GM20431 (cell line): ENCODE measurements around the gene HCN2.

ENCODE experiments used
- in situ Hi-C: fragments of 300-500 bp; cut with MseI, MboI; formaldehyde crosslinking; loops from one replicate; pipeline ENCODE4 v1.15.0; 2020; ENCODE audit warnings: low sequenced_read_pairs; ENCODE audit not compliant: unreplicated experiment

The HCN2 gene

DNA sequence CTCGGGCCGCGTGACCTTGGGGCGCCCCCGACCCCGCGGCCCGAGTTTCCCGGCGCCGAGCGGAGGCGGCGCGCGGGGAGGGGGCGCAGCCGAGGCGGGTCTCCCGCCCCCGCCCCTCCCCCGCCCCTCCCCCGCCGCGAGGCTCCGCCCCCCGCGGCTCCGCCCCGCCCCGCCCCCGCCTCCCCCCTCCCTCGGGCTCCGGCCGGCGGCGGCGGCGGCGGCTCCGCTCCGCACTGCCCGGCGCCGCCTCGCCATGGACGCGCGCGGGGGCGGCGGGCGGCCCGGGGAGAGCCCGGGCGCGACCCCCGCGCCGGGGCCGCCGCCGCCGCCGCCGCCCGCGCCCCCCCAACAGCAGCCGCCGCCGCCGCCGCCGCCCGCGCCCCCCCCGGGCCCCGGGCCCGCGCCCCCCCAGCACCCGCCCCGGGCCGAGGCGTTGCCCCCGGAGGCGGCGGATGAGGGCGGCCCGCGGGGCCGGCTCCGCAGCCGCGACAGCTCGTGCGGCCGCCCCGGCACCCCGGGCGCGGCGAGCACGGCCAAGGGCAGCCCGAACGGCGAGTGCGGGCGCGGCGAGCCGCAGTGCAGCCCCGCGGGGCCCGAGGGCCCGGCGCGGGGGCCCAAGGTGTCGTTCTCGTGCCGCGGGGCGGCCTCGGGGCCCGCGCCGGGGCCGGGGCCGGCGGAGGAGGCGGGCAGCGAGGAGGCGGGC is at the start of gene HCN2:
Gene HCN2 (plus strand): TSS at position 189 of the 703 bp plus-strand sequence. CDS start 65 bp downstream, at position 254.
- in situ Hi-C loops: no loop called here

DNA sequence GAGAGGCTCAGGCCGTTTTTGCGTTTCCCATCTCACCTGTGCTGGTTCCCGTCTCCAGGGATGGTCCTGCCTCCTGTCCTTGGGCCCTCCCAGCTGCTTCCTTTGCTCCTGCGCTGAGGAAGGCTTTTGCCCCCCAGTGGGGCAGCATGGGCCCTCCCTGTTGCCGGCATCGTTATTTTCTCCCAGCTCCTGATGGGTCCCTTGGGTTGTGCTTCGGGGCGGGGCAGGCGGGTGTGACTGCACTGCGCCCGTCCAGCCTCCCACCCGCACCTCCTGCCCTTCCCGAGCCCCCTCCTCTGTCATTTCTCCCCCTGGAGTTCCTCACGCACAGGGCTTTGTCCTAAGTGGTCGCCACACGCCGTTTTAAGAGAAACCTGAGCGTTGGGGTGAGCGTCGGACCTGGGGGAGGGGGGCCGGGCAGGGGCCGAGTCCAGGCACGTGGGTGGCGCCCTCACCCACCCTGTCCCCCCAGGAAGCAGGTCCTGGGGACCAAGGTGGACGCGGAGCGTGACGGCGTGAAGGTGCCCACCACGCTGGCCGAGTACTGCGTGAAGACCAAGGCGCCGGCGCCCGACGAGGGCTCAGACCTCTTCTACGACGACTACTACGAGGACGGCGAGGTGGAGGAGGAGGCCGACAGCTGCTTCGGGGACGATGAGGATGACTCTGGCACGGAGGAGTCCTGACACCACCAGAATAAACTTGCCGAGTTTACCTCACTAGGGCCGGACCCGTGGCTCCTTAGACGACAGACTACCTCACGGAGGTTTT is 48.6 kb upstream of the HCN2 start:
- in situ Hi-C loops: no loop called here

DNA sequence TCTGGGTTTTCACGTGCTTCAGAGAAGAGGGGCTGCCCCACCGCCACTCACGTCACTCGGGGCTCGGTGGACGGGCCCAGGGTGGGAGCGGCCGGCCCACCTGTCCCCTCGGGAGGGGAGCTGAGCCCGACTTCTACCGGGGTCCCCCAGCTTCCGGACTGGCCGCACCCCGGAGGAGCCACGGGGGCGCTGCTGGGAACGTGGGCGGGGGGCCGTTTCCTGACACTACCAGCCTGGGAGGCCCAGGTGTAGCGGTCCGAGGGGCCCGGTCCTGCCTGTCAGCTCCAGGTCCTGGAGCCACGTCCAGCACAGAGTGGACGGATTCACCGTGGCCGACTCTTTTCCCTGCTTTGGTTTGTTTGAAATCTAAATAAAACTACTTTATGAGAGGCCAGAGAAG is 48.0 kb upstream of the HCN2 start:
- in situ Hi-C loops: no loop called here

DNA sequence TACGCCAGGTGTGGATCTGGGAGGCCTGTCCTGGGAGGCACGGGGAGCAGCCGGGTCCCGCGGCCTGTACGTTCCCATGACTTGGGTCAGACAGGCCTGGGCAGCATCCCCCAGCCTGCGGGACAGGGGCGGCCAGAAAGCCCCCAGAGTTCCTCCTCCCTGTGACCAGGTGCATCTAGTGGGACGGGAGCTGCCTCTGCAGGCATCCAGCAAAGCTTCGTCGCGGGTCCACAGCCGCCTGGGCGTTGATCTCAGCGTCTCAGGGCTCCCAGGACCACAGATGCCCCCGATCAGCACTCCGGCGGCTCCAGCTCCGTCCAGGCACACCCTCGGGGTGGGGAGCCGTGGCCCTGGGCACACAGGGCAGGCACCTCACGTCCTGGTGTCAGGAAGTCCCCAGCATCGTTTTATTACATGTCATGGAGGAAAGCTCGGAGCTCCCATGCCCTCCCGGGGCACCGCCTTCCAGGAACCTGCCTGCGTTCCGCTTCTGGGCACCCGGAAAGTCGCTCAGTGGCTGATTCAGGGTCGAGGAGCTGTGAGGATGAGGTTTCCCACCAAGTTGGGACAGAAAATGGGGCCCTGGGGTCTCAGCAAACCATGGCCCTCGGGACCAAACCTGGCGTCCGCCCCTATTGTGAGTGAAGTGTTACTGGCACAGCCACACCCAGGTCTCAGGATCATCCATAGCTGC is 47.4 kb upstream of the HCN2 start:
- in situ Hi-C loops: no loop called here

DNA sequence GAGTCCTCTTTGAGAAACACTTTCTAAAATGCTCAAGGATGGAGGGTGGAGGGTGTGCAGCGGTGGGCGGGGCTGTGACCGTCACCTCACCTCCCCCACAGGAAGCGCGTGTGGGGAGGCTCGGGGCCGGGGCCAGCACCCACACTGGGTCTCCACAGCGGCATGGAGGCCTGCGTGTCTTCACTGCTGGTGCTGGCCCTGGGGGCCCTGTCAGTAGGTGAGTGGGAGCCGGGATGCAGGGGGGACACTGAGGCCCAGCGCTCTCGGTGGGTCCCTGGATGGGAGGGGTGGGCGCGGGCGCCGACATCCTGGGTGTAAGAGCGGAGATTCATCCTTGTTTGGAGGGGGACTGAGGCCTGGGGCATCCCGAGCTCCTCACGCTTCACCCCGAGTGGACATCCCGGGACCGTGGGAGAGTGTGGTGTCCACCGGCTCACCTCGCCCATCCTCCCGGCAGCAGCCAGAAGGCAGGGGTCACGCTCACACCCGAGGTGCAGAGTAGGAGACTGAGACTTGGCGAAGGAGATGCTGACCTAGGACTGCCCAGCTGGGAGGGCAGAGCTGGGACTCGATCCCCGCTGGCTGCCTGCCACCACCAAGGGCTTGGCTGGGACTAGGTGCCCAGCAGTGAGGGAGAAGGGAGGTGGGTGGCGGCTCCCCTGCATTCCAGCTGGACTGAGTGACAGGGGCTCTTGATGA is 45.6 kb upstream of the HCN2 start, which contains the start of gene GZMM:
Gene GZMM (plus strand): TSS at position 144 of the 699 bp plus-strand sequence. CDS start 19 bp downstream, at position 163.
- in situ Hi-C loops: no loop called here

DNA sequence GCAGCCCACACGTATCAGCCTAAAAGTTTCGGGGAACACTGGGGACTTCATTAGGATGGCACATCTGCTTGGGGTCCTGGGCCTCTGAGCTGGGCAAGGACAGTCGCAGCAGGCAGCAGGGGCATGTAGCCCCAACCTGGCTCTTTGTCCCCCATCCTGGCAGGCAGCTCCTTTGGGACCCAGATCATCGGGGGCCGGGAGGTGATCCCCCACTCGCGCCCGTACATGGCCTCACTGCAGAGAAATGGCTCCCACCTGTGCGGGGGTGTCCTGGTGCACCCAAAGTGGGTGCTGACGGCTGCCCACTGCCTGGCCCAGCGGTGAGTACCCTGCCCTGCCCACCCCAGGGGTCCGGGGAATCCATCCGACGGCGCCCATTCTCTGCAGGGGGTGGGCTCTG is 42.6 kb upstream of the HCN2 start:
- in situ Hi-C loops: no loop called here

DNA sequence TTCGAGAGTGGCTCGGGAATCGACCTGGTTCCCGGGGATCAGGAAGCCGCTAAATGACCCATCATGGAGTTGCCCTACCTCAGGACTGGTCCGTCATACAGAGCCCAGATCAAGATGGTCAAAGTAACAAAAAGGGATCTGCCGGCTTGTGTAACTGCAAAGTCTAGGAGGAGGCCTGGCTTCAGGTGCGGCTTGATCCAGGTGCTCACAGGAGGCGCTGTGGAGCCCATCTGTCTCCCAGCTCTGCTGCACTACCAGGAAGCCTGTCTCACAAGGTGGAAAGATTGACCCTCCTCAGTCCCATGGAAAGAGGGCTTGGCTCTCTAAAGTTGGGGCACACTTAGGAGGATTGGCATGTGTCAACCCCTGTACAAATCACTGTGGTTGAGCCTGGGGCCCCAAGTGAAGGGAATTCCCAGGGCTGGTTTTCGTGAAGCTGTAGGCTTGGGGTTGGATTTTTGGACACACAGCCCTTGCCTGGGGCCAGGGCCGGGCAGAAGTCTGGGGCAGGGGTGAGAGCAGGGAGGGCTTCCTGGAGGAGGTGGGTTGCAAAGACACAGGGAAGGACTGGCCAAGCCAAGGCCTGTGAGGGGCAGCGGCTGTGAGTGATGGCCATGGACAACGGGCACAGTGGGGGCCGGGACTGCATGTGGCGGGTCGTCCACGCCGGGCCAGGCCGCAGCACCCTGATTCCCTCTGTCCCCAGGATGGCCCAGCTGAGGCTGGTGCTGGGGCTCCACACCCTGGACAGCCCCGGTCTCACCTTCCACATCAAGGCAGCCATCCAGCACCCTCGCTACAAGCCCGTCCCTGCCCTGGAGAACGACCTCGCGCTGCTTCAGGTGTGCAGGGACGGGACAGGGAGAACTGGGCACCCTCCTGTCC is 41.6 kb upstream of the HCN2 start:
- in situ Hi-C loops: no loop called here

DNA sequence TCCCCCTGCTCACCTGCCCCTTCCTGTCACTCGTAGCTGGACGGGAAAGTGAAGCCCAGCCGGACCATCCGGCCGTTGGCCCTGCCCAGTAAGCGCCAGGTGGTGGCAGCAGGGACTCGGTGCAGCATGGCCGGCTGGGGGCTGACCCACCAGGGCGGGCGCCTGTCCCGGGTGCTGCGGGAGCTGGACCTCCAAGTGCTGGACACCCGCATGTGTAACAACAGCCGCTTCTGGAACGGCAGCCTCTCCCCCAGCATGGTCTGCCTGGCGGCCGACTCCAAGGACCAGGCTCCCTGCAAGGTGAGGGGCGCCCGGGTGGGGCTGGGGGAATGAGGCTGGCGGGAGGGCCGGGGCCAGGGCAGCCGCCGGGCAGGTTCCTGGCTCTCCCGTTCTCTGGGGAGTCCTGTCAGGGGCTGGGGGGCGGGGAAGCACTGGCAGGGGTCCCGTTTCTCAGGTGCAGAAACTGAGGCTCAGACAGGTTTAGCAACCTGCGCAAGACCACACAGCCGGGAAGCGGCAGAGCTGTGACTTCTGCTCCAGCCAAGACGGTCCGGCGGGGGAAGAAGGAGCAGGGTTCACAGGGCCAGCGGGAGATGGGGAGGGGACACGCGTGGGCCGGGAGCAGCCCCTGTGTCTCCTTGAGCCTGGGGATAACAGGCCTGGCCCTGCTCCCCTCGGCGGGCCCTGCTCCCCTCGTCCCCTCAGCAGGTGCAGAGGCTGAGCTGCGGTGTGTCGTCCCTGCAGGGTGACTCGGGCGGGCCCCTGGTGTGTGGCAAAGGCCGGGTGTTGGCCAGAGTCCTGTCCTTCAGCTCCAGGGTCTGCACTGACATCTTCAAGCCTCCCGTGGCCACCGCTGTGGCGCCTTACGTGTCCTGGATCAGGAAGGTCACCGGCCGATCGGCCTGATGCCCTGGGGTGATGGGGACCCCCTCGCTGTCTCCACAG is 40.5 kb upstream of the HCN2 start:
- in situ Hi-C loops: no loop called here

DNA sequence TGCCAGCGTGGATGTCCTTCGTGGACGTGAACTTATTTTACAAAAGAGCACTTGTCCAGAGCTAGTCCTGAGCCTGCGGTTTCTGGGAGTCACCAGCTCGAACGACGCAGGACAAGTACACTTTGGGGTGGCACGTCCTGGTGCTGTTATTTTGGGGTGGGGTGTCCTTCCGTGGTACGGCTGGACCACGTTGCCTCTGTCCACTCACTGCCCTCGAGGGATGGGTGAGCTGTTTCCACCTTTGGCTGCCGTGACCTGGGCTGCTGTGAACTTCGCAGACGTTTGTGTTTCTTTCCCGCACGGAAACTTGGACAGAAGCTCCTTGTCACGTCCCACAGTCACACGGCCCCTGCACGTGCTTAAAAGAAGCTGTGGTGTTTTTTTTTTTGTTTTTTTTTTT is 34.9 kb upstream of the HCN2 start:
- in situ Hi-C loops: no loop called here

DNA sequence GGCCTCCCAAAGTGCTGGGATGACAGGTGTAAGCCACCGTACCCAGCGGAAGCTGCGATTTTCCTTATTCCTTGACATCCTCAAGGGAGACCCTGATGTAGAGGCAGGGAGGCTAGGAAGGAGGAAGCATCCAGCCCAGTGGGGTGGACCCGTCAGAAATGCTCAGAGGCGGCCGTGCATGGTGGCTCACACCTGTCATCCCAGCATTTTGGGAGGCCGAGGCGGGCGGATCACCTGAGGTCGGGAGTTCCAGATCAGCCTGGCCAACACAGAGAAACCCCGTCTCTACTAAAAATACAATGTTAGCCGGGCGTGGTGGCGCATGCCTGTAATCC is 34.2 kb upstream of the HCN2 start:
- in situ Hi-C loops: no loop called here

DNA sequence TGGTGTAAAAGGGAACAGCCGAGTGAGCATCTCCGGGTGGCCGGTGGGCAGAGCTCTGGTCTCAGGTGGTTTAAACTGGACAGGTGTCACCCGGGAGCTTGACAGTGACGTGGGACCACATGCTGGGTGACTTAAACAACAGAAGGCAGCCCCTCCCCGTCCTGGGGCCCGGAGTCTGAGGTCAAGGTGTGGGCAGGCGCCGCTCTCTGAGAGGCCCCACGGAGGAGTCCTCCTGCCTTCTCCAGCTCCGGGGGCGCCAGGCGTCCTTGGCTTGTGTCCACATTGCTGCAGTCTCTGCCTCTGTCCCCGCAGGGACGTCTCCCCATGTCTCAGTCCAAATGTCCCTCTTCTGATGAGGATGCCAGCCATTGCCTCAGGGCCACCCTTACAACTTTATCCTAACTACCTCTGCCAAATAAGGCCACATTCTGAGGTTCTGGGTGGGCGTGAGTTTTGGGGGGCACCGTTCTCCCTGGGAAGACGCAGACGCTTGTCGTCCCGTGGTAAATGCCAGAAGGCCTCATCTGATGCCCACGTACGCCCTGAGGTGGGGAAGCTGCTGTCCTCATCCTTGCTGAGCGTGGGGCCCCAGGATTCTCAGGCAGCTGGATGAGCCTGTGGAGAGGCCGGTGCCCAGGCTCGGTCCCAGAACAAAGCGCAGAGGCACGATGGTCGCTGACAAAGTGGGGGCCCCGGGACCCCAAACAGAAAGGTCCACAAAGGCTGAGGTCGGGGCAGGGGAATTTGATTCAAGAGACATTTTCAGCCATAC is 32.9 kb upstream of the HCN2 start:
- in situ Hi-C loops: no loop called here

DNA sequence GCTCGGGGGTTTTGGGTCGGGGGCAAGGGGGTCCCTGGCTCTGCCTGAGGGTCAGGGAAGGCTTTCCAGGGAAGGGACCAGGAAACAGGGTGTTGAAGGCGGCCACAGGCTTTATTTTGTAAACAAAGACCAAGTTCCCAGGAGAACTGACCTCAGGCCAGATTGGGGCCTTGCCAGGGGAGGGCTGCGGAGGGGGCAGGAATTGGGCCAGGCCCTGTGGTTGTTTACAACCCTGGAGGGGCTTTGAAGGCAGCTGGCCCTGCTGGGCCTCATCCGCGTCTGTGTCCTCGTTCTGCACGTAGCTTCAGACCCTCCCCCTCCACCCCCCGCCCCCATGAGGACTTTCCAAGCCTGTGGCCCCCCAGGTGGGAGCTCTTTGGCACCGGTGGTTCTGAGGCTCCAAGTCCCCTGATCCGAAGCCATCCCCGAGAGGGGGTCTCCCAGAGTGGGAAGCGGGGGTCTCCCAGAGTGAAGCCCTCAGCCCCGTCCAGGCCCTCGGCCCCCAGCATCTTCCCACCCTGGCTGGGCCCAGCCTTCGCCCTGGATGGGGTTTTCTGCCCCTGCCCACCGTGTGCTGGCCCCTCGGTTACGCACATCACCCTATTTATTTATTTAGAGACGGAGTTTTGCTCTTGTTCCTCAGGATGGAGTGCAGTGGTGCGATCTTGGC is 30.8 kb upstream of the HCN2 start:
- in situ Hi-C loops: no loop called here

DNA sequence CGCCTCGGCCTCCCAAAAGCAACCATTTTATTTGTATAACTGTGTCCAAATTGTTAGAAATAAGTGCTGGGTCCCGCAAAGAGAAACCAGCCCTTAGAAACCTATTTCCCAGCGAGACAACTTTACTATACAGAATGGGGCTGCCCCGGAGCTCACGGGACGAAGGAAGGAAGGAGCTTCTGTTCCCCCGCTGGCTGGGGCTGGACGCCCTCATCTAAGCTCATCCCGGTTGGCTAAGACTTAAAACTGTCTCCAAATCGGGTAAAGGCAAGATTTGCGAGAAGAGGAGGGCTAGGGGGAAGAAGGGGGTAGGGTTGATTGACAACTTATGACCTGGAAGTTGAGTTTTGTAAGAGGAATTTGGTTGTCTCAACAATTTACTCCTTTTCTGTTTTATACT is 29.6 kb upstream of the HCN2 start:
- in situ Hi-C loops: no loop called here

DNA sequence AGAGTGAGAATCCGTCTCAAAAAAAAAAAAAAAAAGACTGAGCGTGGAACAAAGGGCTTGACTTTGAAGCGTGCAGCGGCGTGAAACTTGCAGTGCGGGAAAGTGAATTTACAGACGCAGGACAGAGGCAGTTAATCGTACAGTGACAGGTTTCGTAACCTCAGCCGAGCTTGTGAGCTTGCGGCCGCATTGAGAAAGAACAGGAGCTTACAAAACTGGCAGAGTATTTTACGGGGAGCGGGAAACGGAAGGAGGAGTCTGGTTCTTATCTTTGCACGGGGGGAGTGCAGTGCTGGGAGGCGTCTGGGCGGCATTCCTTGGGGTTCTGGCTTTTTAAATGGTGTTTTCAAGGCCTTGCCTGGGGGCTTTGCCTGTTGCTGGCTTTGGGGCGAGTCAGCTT is 23.3 kb upstream of the HCN2 start:
- in situ Hi-C loops: no loop called here

DNA sequence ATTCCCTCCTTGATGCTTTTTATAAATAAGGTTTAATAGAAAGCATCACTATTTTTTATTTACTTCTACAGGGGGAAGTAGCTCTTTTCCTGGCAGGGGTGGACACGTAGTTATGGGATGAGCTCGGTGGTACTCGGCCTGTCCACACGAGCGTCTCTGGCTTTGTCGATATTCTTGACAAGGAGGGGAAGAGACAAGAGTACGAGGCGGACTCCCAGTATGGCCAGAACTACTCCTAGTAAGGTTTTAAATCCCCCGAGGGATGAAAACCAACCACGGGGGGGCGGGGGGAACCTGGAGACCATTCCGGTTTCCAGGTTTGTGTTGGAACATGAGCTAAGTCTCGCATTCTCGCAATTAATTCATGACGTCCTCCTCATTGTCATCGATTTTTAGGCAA is 22.8 kb upstream of the HCN2 start:
- in situ Hi-C loops: no loop called here

DNA sequence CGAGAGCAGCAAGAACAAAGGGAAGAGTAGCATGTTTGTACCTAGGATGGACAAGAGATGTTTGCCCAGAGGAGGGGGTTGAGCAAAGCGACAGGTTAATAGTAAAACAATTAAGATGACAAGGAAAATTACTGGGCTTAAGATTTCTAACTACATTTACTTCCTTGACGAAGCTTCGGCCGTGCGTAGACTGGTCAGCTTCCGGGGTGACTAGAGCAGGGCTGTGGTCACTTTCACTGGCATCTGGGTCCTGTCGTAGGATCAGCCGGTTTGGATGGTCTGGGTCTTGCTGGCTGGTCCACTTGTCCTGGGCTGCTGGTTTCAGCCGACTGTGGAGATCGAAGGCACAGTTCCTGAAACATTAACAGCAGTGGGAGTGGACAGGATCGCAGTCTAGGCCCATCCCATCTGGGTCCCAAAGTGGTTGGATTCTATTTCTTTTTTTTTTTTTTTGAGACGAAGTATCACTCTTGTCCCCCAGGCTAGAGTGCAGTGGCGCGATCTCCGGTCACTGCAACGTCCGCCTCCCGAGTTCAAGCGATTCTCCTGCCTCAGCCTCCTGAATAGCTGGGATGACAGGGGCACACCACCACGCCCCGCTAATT is 22.3 kb upstream of the HCN2 start:
- in situ Hi-C loops: no loop called here

DNA sequence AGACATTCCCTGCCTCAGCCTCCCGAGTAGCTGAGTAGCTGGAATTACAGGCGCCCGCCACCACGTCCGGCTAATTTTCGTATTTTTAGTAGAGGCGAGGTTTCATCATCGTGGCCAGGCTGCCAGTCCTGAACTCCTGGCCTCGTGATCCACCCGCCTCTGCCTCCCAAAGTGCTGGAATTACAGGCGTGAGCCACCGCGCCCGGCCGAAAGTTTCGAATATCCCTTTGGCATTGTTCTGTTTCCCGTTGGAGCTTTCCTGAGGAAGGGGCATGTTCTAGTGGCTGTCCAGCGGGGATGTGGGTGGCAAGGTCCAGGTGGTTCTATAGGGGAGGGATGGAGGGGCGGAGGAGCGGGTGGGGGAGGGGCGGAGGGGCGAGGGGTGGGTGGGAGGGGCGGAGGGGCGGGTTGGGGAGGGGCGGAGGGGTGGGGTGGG is 19.4 kb upstream of the HCN2 start:
- in situ Hi-C loops: no loop called here
